ENCODE data around the gene EPDR1. TPM values are rescaled to one million over a fixed set of nuclear protein-coding genes. Genes with fewer than 3 reads are reported as not detected.

Gene EPDR1
- polyA plus RNA-seq, 4 donors = 9.2 to 22.2 (median 15.8) TPM

DNA sequence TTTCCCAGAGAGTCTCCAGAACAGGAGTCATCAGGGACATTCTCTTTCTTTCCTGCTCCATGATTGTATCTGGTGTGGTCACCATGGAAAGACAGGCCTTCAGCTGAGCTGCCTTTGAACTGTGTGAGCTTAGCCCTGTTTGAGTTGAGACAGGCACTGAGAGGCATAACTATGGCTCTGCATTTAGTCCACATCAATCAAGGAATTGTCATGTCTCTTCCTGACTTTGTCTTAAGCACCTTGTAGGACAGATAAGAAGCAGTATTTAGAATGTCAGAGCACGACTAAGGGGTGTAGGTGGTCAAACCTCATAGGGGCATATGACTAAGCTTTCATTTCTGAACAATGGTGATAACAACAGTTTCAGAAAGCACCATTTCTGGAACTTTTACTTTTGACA is 53.5 kb downstream of the EPDR1 start:
- DNase-seq (ENCODE audit: low read depth in 4 of 4, low spot score in 3 of 4) = no peak

GRCh38 chr7:37974711-37975110 is 54.3 kb downstream of the EPDR1 start:
- DNase-seq (ENCODE audit: low read depth in 4 of 4, low spot score in 3 of 4) = no peak

DNA sequence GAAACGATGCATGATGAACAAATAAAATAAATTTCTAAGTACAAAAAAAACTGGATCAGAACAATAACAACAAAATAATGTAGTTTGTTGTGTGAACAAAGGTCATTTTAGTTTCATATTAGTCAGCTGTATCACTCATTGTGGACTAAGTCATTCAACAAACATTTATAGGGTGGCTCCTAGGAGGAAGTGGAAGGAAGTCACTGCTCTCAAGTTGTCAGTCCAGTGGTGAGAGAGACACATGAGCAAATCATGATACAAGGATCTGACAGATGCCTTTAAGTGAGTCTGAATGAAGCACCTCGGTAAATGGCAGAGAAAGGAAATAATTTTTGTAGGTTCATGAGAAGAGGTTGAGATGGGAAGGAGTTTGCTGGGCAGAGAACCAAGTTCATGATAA is 56.8 kb downstream of the EPDR1 start:
- DNase-seq (ENCODE audit: low read depth in 4 of 4, low spot score in 3 of 4) = no peak

GRCh38 chr7:37981664-37982063 is 61.2 kb downstream of the EPDR1 start:
- no peak for DNase-seq (ENCODE audit: low read depth in 4 of 4, low spot score in 3 of 4)

GRCh38 chr7:37982423-37982822 is 62.0 kb downstream of the EPDR1 start:
- no peak for DNase-seq (ENCODE audit: low read depth in 4 of 4, low spot score in 3 of 4)

- DNase-seq (ENCODE audit: low read depth in 4 of 4, low spot score in 3 of 4) = peak in 1 of 4 donors; percentile 10
Observed at GRCh38 chr7:37984750-37985390, 64.4 kb downstream of the EPDR1 start.

DNA sequence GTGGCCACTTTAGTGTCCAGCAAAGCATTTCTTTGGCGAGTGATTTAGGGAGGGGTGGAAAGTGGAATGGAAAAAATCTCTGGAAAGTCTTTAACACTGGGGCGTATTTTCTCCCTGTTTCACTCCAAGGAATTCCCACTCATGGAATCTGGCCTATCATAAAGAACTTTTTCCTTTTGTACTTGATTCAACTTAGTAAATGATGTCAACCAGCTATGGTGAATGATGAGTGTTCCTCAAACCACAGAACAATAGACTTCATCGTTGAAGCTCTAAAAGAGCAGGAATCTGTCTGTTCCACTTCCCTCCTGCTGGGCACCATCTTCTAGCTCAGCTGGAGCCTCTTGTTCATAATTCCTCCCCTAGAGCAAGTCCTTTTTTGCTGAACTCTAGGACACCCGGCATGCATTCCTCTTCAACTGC is 66.5 kb downstream of the EPDR1 start:
- DNase-seq (ENCODE audit: low read depth in 4 of 4, low spot score in 3 of 4) = no peak

- no peak for DNase-seq (ENCODE audit: low read depth in 4 of 4, low spot score in 3 of 4)
Observed at GRCh38 chr7:37987732-37988131, 67.3 kb downstream of the EPDR1 start.

- no peak for DNase-seq (ENCODE audit: low read depth in 4 of 4, low spot score in 3 of 4)
Observed at GRCh38 chr7:37988721-37989650, 68.5 kb downstream of the EPDR1 start.

- no peak for DNase-seq (ENCODE audit: low read depth in 4 of 4, low spot score in 3 of 4)
Observed at GRCh38 chr7:37990337-37990736, 69.9 kb downstream of the EPDR1 start.

DNA sequence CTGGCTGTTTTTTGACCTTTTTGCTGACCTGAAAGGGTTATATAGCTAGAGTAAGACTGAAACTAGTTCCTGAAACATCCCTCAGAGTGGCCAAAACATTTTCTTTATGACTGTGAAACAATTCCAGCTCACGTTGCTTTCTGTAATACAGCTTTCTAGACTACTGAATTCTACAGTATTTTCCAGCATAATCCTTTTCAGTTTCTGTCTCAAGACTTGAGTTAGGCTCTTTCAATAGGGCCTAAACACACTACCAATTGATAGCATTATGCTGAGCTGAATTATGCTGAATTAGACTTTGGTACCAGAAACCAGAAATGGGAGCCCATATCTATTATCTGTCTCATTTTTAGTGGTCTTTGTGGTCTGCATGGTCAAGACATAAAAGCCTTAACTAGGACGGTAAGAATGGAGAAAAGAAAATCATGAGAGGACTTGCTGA is 72.6 kb downstream of the EPDR1 start:
- DNase-seq (ENCODE audit: low read depth in 4 of 4, low spot score in 3 of 4) = no peak

DNA sequence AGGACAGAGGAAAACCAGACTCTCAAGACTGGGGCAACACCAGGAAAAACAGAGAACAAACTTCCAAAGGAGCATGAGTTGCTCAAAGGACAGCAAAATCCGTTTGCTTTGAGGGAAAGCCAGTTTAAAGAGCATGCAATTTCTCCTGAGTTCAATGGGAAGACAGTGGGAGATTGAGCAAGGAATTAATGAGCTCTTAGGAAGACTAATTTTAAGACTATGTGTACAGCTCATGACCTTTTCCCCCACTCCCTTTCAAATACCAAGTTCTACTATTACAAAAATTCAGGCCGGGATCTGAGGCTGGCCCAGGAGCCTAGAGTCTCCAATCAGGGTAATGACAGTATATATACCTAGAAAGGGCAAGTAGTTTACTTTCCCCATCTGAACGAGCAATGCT is 79.2 kb downstream of the EPDR1 start:
- DNase-seq (ENCODE audit: low read depth in 4 of 4, low spot score in 3 of 4) = no peak

- no peak for DNase-seq (ENCODE audit: low read depth in 4 of 4, low spot score in 3 of 4)
Observed at GRCh38 chr7:38000272-38000671, 79.8 kb downstream of the EPDR1 start.

Other genes starting within 250 kb of the EPDR1 start
- under 1 TPM; 0.22 to 0.49 (median 0.34) TPM for gene GPR141, start 236.9 kb upstream of the EPDR1 start, polyA plus RNA-seq (ENCODE audit: insufficient read length in 4 of 4)
- under 1 TPM in 1 of 4 donors, not detected in 3; 0.20 TPM for gene NME8, start 72.0 kb upstream of the EPDR1 start, polyA plus RNA-seq (ENCODE audit: insufficient read length in 4 of 4)
- 10 to 100 TPM in 1 of 4 donors, 1 to 10 TPM in 3; 1.8 to 87.3 (median 4.3) TPM for gene SFRP4, start 3.8 kb upstream of the EPDR1 start, polyA plus RNA-seq (ENCODE audit: insufficient read length in 4 of 4)